K562 (cell line): ENCODE measurements around the gene IL20. TPM values are rescaled to one million over a fixed set of nuclear protein-coding genes. Genes with fewer than 3 reads are reported as not detected.

Experiments used
- HCFC1 ChIP-seq: IDR thresholded peaks from 2 replicates; pipeline ENCODE4 v1.6.1; 2012; ENCODE audit warnings: low read depth, low read length, improper control_type of control experiment
- NRF1 ChIP-seq, 2 experiments: fragments of 450-650 bp; IDR thresholded peaks in 1 of 2; conservative IDR thresholded peaks in 1 of 2; 2 replicates each; pipeline ENCODE4 v1.6.1; 2014; ENCODE audit warnings: mild to moderate bottlenecking in 2 of 2
- PML ChIP-seq: IDR thresholded peaks from 2 replicates; pipeline ENCODE4 v1.6.1; 2012; ENCODE audit warnings: low read length, inconsistent platforms
- POLR2AphosphoS2 ChIP-seq: IDR thresholded peaks from 2 replicates; pipeline ENCODE4 v1.6.1; 2012; ENCODE audit warnings: low read length, improper control_type of control experiment
- RBM14 ChIP-seq: fragments of 200-400 bp; formaldehyde crosslinking; IDR thresholded peaks from 2 replicates; pipeline ENCODE4 v1.6.1; 2018; ENCODE audit warnings: low read depth, mild to moderate bottlenecking, low read length, moderate library complexity, borderline replicate concordance; ENCODE audit not compliant: insufficient read depth
- SIN3B ChIP-seq: fragments of 450-650 bp; IDR thresholded peaks from 2 replicates; pipeline ENCODE4 v1.6.1; 2017; ENCODE audit warnings: low read depth, mild to moderate bottlenecking, moderate library complexity
- SIX5 ChIP-seq, 2 experiments: IDR thresholded peaks; 2 replicates each; pipeline ENCODE4 v1.6.1; 2011; ENCODE audit warnings: low read length in 2 of 2, borderline replicate concordance in 1 of 2, low read depth in 1 of 2, mild to moderate bottlenecking in 1 of 2, moderate library complexity in 1 of 2; ENCODE audit not compliant: insufficient read depth in 1 of 2
- SMAD4 ChIP-seq: fragments of 250-450 bp; sonication (Bioruptor Pico); conservative IDR thresholded peaks from 2 replicates; pipeline ENCODE4 v1.8.0; 2021; ENCODE audit warnings: inconsistent platforms, mild to moderate bottlenecking, moderate library complexity
- TEAD2 ChIP-seq: fragments of 450-650 bp; IDR thresholded peaks from 2 replicates; pipeline ENCODE4 v1.6.1; 2016; ENCODE audit warnings: missing genetic modification characterization, control low read depth, missing compliant biosample characterization
- TFAM ChIP-seq: fragments of 250-450 bp; sonication (Bioruptor Pico); conservative IDR thresholded peaks from 2 replicates; pipeline ENCODE4 v1.5.0; 2021; ENCODE audit warnings: mild to moderate bottlenecking, moderate library complexity
- TSHZ1 ChIP-seq: fragments of 250-450 bp; sonication (Bioruptor Pico); IDR thresholded peaks from 2 replicates; pipeline ENCODE4 v1.4.0; 2020; ENCODE audit warnings: mild to moderate bottlenecking, moderate library complexity
- ZHX1 ChIP-seq: fragments of 150-350 bp; conservative IDR thresholded peaks from 2 replicates; pipeline ENCODE4 v1.6.1; 2014; ENCODE audit warnings: low read length
- ZNF121 ChIP-seq: sonication (generic); formaldehyde crosslinking; conservative IDR thresholded peaks from 2 replicates; pipeline ENCODE4 v1.8.0; 2022; ENCODE audit warnings: missing genetic modification reagents
- ZNF24 ChIP-seq: fragments of 450-650 bp; IDR thresholded peaks from 2 replicates; pipeline ENCODE4 v1.6.1; 2016
- ZNF384 ChIP-seq: IDR thresholded peaks from 2 replicates; pipeline ENCODE4 v1.6.1; 2012; ENCODE audit warnings: low read depth, low read length, improper control_type of control experiment
- ZNF444 ChIP-seq: fragments of 250-450 bp; sonication (Bioruptor Pico); IDR thresholded peaks from 2 replicates; pipeline ENCODE4 v1.4.0; 2020; ENCODE audit warnings: mild to moderate bottlenecking, moderate library complexity
- polyA plus RNA-seq, 8 experiments: library from polyadenylated mRNA; depleted of rRNA in 4 of 8; stranded (reverse) in 5 of 8; unstranded in 3 of 8; fragments of >200 nt; fragmentation: Nextera tagmentation in 2 of 8; fragmentation: Illumina TruSeq in 1 of 8; extraction: Ambion mirVana in 2 of 8; extraction: Trizol in 1 of 8; gene quantifications; 2 replicates each; pipeline versions ENCODE4 v1.2.1 to v1.2.3, GENCODE V29; 2011 to 2014; ENCODE audit warnings: inconsistent platforms in 1 of 8, missing spikeins in 1 of 8
- total RNA-seq, 7 experiments: library from RNA; depleted of rRNA in 6 of 7; stranded (reverse); fragments of >200 nt in 6 of 7; fragmentation: Illumina TruSeq in 2 of 7; extraction: Trizol in 2 of 7; gene quantifications; 2 replicates each; pipeline versions ENCODE4 v1.2.1 to v1.2.3, GENCODE V29; 2011 to 2021; ENCODE audit warnings: low replicate concordance in 1 of 7
- TF ChIP-seq, protein P1 (sequence below): IDR thresholded peaks from 2 replicates; pipeline ENCODE4 v1.6.1; 2011; ENCODE audit warnings: borderline replicate concordance, low read depth, mild to moderate bottlenecking, moderate library complexity, low read length; ENCODE audit not compliant: insufficient read depth, poor library complexity, severe bottlenecking
- TF ChIP-seq, protein P2 (sequence below): sonication (generic); formaldehyde crosslinking; IDR thresholded peaks from 2 replicates; pipeline ENCODE4 v1.8.1; 2022; ENCODE audit warnings: missing genetic modification reagents

The IL20 gene
- total and polyA plus RNA-seq, 9 of the 15 experiments (the other 6 are each of a cell fraction or from before 2014, with no cell fraction given) = not detected

DNA sequence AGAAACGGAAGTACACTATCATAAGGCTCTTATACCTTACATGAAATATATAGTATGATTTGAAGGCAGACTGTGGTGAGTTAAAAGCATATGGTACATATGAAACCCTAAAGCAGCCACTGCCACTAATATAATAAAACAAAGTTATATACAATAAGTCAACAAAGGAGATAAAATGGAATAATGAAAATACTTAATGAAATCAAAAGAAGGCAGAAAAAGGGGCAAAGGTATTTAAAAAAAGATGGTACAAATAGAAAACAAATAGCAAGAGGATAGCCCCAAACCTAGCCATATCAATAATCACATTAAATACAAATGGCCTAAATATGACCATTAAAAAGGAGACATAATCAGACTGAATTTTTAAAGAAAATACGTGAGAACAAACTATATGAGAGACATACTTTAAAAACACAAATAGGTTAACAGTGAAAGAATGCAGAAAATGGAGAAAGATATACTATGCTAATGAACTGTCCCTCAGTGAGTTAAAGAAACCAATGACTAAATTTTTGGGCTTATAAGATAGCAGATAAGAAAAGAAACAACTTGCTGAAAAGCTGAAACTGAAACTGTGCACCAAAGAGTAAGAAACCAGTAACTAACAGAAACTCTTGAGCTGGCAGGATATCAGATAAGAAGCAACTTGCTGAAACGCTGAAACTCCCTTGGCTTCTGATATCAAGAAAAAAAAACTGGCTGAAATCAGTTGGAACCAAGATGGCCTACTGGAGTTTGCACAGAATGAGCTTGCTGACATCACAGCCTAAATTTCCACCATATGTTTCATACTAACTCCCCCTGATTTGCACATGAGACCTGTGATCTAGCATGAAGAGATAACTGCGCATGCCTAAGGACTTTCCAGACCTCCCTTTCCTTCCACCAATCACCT lies 48.8 kb upstream of the IL20 start (continued):
- no peak for TF ChIP-seq TSHZ1 (CRISPR knock-in tag)
- TF ChIP-seq, protein P1, sequence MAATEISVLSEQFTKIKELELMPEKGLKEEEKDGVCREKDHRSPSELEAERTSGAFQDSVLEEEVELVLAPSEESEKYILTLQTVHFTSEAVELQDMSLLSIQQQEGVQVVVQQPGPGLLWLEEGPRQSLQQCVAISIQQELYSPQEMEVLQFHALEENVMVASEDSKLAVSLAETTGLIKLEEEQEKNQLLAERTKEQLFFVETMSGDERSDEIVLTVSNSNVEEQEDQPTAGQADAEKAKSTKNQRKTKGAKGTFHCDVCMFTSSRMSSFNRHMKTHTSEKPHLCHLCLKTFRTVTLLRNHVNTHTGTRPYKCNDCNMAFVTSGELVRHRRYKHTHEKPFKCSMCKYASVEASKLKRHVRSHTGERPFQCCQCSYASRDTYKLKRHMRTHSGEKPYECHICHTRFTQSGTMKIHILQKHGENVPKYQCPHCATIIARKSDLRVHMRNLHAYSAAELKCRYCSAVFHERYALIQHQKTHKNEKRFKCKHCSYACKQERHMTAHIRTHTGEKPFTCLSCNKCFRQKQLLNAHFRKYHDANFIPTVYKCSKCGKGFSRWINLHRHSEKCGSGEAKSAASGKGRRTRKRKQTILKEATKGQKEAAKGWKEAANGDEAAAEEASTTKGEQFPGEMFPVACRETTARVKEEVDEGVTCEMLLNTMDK = no peak
- no peak for TF ChIP-seq TEAD2 (tag)
- TF ChIP-seq PML = no peak
- TF ChIP-seq SIN3B = no peak
- peak; percentile 98 for TF ChIP-seq ZNF384
- no peak for TF ChIP-seq ZNF444
- TF ChIP-seq ZNF24 = no peak
- TF ChIP-seq HCFC1 = no peak
- TF ChIP-seq SMAD4 (CRISPR knock-in tag) = 0 out of 2 replicates have a peak, but pooled peaks have one; percentile 13
- peak; percentile 93 to 94 for TF ChIP-seq NRF1 (conservative IDR thresholded peaks at IDR 0.05 in 1 of 2, IDR thresholded peaks at IDR 0.05 in 1 of 2)
- TF ChIP-seq, protein P2, sequence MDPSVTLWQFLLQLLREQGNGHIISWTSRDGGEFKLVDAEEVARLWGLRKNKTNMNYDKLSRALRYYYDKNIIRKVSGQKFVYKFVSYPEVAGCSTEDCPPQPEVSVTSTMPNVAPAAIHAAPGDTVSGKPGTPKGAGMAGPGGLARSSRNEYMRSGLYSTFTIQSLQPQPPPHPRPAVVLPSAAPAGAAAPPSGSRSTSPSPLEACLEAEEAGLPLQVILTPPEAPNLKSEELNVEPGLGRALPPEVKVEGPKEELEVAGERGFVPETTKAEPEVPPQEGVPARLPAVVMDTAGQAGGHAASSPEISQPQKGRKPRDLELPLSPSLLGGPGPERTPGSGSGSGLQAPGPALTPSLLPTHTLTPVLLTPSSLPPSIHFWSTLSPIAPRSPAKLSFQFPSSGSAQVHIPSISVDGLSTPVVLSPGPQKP (CRISPR knock-in tag) = no peak
- no peak for TF ChIP-seq ZNF121 (CRISPR knock-in tag)
- no peak for TF ChIP-seq RBM14
- TF ChIP-seq TFAM (CRISPR knock-in tag) = no peak
- no peak for TF ChIP-seq SIX5 (IDR thresholded peaks at IDR 0.05; ENCODE audit: borderline replicate concordance in 1 of 2, insufficient read depth in 1 of 2, low read depth in 1 of 2, low read length in 2 of 2)
- no peak for TF ChIP-seq ZHX1
- TF ChIP-seq POLR2AphosphoS2 = no peak
